ENCODE data around the gene CUBN.

- TF ChIP-seq CTCF (conservative IDR thresholded peaks at IDR 0.05) (no peak), ZFX (IDR thresholded peaks at IDR 0.05) (no peak)
Observed at GRCh38 chr10:16965344-16965616, 164.3 kb downstream of the CUBN start.
